Measurements from ENCODE around the gene RACGAP1.

DNA sequence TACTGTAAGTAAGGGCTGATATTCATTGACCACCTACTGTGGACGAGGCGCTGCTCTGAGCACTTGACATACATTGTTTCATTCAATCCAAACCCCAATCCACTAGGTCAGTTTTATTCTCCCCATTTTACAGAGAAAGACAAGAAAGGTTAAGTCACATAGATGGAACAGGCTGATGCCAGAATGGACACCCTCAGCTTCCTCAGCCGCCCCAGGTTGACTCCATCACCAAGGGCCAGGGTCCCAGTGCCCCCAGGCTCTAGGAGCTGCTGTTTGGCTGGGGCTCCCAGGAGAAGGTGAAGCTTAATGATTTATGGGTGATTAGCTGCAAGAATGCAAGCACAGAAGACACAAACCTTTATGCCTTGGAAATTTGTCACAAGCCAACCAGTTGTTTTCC, 75.4 kb downstream of the RACGAP1 start:
- TF ChIP-seq, protein P1, sequence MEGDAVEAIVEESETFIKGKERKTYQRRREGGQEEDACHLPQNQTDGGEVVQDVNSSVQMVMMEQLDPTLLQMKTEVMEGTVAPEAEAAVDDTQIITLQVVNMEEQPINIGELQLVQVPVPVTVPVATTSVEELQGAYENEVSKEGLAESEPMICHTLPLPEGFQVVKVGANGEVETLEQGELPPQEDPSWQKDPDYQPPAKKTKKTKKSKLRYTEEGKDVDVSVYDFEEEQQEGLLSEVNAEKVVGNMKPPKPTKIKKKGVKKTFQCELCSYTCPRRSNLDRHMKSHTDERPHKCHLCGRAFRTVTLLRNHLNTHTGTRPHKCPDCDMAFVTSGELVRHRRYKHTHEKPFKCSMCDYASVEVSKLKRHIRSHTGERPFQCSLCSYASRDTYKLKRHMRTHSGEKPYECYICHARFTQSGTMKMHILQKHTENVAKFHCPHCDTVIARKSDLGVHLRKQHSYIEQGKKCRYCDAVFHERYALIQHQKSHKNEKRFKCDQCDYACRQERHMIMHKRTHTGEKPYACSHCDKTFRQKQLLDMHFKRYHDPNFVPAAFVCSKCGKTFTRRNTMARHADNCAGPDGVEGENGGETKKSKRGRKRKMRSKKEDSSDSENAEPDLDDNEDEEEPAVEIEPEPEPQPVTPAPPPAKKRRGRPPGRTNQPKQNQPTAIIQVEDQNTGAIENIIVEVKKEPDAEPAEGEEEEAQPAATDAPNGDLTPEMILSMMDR (IDR thresholded peaks at IDR 0.05; ENCODE audit: insufficient read depth, low read depth, low read length) = no peak
- TF ChIP-seq EZH2 (IDR thresholded peaks at IDR 0.05; ENCODE audit: insufficient read depth, low read length) = no peak

Data from astrocyte (in vitro differentiated cells and primary cell).